H9 (cell line): ENCODE results near the gene DAAM2. TPM values are rescaled to one million over a fixed set of nuclear protein-coding genes. Genes with fewer than 3 reads are reported as not detected.

Experiments used
- DNase-seq: peaks from one replicate; pipeline ENCODE4 v3.0.0-alpha.2; 2017
- H2AFZ ChIP-seq: one replicate; pipeline ENCODE4 v1.6.1; 2013; ENCODE audit warnings: mild to moderate bottlenecking, low read length, control low read depth, moderate library complexity
- H2AK5ac ChIP-seq: 2 replicates; pipeline ENCODE4 v1.6.1; 2013; ENCODE audit warnings: low read length, control low read depth, mixed read lengths; ENCODE audit not compliant: insufficient read length
- H2BK120ac ChIP-seq: one replicate; pipeline ENCODE4 v1.6.1; 2013; ENCODE audit warnings: low read depth, mild to moderate bottlenecking, low read length, control low read depth, inconsistent platforms; ENCODE audit not compliant: poor library complexity, severe bottlenecking
- H2BK12ac ChIP-seq: 2 replicates; pipeline ENCODE4 v1.6.1; 2013; ENCODE audit warnings: low read length, control low read depth, mixed read lengths, low read depth; ENCODE audit not compliant: insufficient read length
- H2BK15ac ChIP-seq: 2 replicates; pipeline ENCODE4 v1.6.1; 2013; ENCODE audit warnings: low read depth, low read length, control low read depth
- H2BK20ac ChIP-seq: one replicate; pipeline ENCODE4 v1.6.1; 2013; ENCODE audit warnings: low read depth, mild to moderate bottlenecking, low read length, control low read depth, inconsistent platforms; ENCODE audit not compliant: poor library complexity, severe bottlenecking
- H2BK5ac ChIP-seq: 2 replicates; pipeline ENCODE4 v1.6.1; 2013; ENCODE audit warnings: low read length, control low read depth, mixed read lengths; ENCODE audit not compliant: insufficient read length
- H3K14ac ChIP-seq: 2 replicates; pipeline ENCODE4 v1.6.1; 2013; ENCODE audit warnings: low read length, control low read depth; ENCODE audit not compliant: insufficient read depth
- H3K18ac ChIP-seq: 2 replicates; pipeline ENCODE4 v1.6.1; 2013; ENCODE audit warnings: low read depth, mild to moderate bottlenecking, mixed read lengths, low read length, control low read depth; ENCODE audit not compliant: insufficient read length
- H3K23ac ChIP-seq: 2 replicates; pipeline ENCODE4 v1.6.1; 2013; ENCODE audit warnings: low read length, control low read depth, mixed read lengths, low read depth; ENCODE audit not compliant: insufficient read length
- H3K23me2 ChIP-seq: 2 replicates; pipeline ENCODE4 v1.6.1; 2013; ENCODE audit warnings: low read depth, mild to moderate bottlenecking, mixed read lengths, low read length, control low read depth; ENCODE audit not compliant: insufficient read length, poor library complexity, severe bottlenecking
- H3K27ac ChIP-seq: 2 replicates; pipeline ENCODE4 v1.5.1; 2013; ENCODE audit warnings: low read length, control low read depth, mixed read lengths, low read depth; ENCODE audit not compliant: insufficient read length
- H3K27me3 ChIP-seq: 2 replicates; pipeline ENCODE4 v1.6.1; 2013; ENCODE audit warnings: low read length, control low read depth, inconsistent platforms; ENCODE audit not compliant: insufficient read depth
- H3K4ac ChIP-seq: 2 replicates; pipeline ENCODE4 v1.6.1; 2013; ENCODE audit warnings: low read depth, mild to moderate bottlenecking, control low read depth, inconsistent platforms, low read length, moderate library complexity
- H3K4me1 ChIP-seq: 2 replicates; pipeline ENCODE4 v1.6.1; 2013; ENCODE audit warnings: low read length, control low read depth, inconsistent platforms; ENCODE audit not compliant: insufficient read depth
- H3K4me2 ChIP-seq: 2 replicates; pipeline ENCODE4 v1.6.1; 2013; ENCODE audit warnings: low read length, control low read depth, mixed read lengths; ENCODE audit not compliant: insufficient read length, insufficient read depth
- H3K56ac ChIP-seq: 2 replicates; pipeline ENCODE4 v1.6.1; 2013; ENCODE audit warnings: low read depth, mild to moderate bottlenecking, mixed read lengths, low read length, control low read depth; ENCODE audit not compliant: insufficient read length
- H3K79me1 ChIP-seq: 2 replicates; pipeline ENCODE4 v1.6.1; 2013; ENCODE audit warnings: low read depth, mild to moderate bottlenecking, moderate library complexity, low read length, control low read depth, inconsistent platforms; ENCODE audit not compliant: insufficient read depth, poor library complexity, severe bottlenecking
- H3K79me2 ChIP-seq: 2 replicates; pipeline ENCODE4 v1.6.1; 2013; ENCODE audit warnings: low read length, control low read depth, inconsistent platforms; ENCODE audit not compliant: insufficient read depth
- H3K9ac ChIP-seq: 2 replicates; pipeline ENCODE4 v1.6.1; 2013; ENCODE audit warnings: low read length, control low read depth, mixed read lengths; ENCODE audit not compliant: insufficient read length; ENCODE audit errors: extremely low read depth
- H3K9me3 ChIP-seq: one replicate; pipeline ENCODE4 v1.6.1; 2013; ENCODE audit warnings: low read depth, low read length, inconsistent platforms; ENCODE audit not compliant: control insufficient read depth
- H3T11ph ChIP-seq: one replicate; pipeline ENCODE4 v1.6.1; 2013; ENCODE audit warnings: mild to moderate bottlenecking, low read length, control low read depth, inconsistent platforms
- H4K20me1 ChIP-seq: one replicate; pipeline ENCODE4 v1.6.1; 2013; ENCODE audit not compliant: control insufficient read depth, insufficient read length, insufficient read depth
- H4K5ac ChIP-seq: 2 replicates; pipeline ENCODE4 v1.6.1; 2013; ENCODE audit warnings: low read depth, mild to moderate bottlenecking, mixed read lengths, low read length, control low read depth; ENCODE audit not compliant: insufficient read length
- H4K8ac ChIP-seq: replicated peaks from 2 replicates; pipeline ENCODE4 v1.6.1; 2013; ENCODE audit warnings: low read length, control low read depth, mixed read lengths, low read depth; ENCODE audit not compliant: insufficient read length
- H4K91ac ChIP-seq: 2 replicates; pipeline ENCODE4 v1.6.1; 2013; ENCODE audit warnings: low read depth, mild to moderate bottlenecking, moderate library complexity, mixed read lengths, low read length, control low read depth; ENCODE audit not compliant: insufficient read length
- H3K27ac Mint-ChIP-seq, 3 experiments: 2 replicates in 2 of 3; 3 replicates in 1 of 3; pipeline ENCODE4 v1.8.0; 2020 to 2021; ENCODE audit warnings: mixed read lengths in 3 of 3, mild to moderate bottlenecking in 1 of 3, moderate library complexity in 1 of 3
- H3K27me3 Mint-ChIP-seq: 2 replicates; pipeline ENCODE4 v1.8.0; 2021; ENCODE audit warnings: low read depth, mild to moderate bottlenecking, moderate library complexity, mixed read lengths
- H3K36me3 Mint-ChIP-seq, 3 experiments: 2 replicates in 2 of 3; 3 replicates in 1 of 3; pipeline ENCODE4 v1.8.0; 2020 to 2021; ENCODE audit warnings: low read depth in 3 of 3, mixed read lengths in 3 of 3; ENCODE audit not compliant: insufficient read depth in 1 of 3
- H3K4me1 Mint-ChIP-seq, 2 experiments: 2 replicates each; pipeline ENCODE4 v1.8.0; 2020; ENCODE audit warnings: mixed read lengths in 2 of 2
- H3K4me3 Mint-ChIP-seq, 2 experiments: 2 replicates in 1 of 2; 3 replicates in 1 of 2; pipeline ENCODE4 v1.8.0; 2020 to 2021; ENCODE audit warnings: mild to moderate bottlenecking in 2 of 2, mixed read lengths in 2 of 2, moderate library complexity in 1 of 2
- H3K9me3 Mint-ChIP-seq, 2 experiments: 2 replicates in 1 of 2; 3 replicates in 1 of 2; pipeline ENCODE4 v1.8.0; 2020; ENCODE audit warnings: mild to moderate bottlenecking in 2 of 2, mixed read lengths in 2 of 2, moderate library complexity in 1 of 2
- CTCF ChIP-seq: fragments of 200-600 bp; sonication (generic); conservative IDR thresholded peaks from 3 replicates; pipeline ENCODE4 v1.8.0; 2021; ENCODE audit warnings: antibody characterized with exemption, mild to moderate bottlenecking
- WGBS: extraction: QIAGEN DNeasy Blood & Tissue Kit; methylation state at CpG from one replicate; pipeline ENCODE4 v1.1.7; 2013; ENCODE audit warnings: missing lambda C conversion rate, low lambda C conversion rate, mixed read lengths; ENCODE audit not compliant: insufficient read length; ENCODE audit errors: extremely low coverage; 5-methylcytosine and 5-hydroxymethylcytosine counted together
- total RNA-seq: library from RNA; stranded (reverse); gene quantifications from 2 replicates; pipeline ENCODE4 v1.2.1, GENCODE V29; 2021

Gene DAAM2
- total RNA-seq, 1 experiment from 2014 or later = 1.1 TPM

DNA sequence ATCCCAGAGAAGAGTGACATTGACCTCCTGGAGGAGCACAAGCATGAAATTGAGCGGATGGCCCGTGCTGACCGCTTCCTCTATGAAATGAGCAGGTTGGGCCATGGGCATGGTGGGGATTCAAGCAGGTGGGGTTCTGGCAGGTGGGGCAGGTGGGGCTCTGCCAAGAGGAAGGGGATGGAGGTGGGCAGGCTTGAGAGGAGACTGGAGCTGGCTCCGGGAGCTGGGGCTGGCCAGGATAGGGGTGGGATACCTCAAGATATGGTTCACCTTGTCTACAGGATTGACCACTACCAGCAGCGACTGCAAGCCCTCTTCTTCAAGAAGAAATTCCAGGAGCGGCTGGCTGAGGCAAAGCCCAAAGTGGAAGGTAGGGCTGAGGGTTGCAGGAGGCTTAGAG lies 99.2 kb downstream of the DAAM2 start:
- H3K27ac Mint-ChIP-seq = peak overlapping the region in 1 of 3 experiments; percentile 71; a peak in 1 of 7 replicates

More for the DNA sequence above, 99.2 kb downstream of the DAAM2 start:
- Histone ChIP-seq H3K79me2 (no peaks in the 10 kb centered on the region), H3K79me1 (no peaks in the 10 kb centered on the region), H3K27me3 (no peaks in the 10 kb centered on the region), H2BK5ac (no peak overlapping the region), H2BK15ac (no peak overlapping the region), H4K8ac (no peak overlapping the region), H3K4ac (no peak overlapping the region), H2BK120ac (no peak overlapping the region), H3K23me2 (no peaks in the 10 kb centered on the region), H4K20me1 (no peaks in the 10 kb centered on the region), H3K4me1 (no peaks in the 10 kb centered on the region), H4K91ac (no peak overlapping the region), H3T11ph (no peak overlapping the region), H2BK12ac (no peak overlapping the region), H3K27ac (no peak overlapping the region), H4K5ac (no peak overlapping the region), H2BK20ac (no peak overlapping the region), H3K9ac (no peak overlapping the region), H2AFZ (no peak overlapping the region), H3K14ac (no peak overlapping the region), H3K56ac (no peak overlapping the region), H3K9me3 (no peaks in the 10 kb centered on the region), H2AK5ac (no peak overlapping the region), H3K18ac (no peak overlapping the region), H3K4me2 (no peak overlapping the region), H3K23ac (no peak overlapping the region)
- H3K9me3 Mint-ChIP-seq = no peaks in the 10 kb centered on the region
- no peak for DNase-seq
- no peak overlapping the region for H3K4me3 Mint-ChIP-seq
- H3K27me3 Mint-ChIP-seq = peaks cover 2% of the 10 kb centered on the region
- no peaks in the 10 kb centered on the region for H3K36me3 Mint-ChIP-seq
- peaks cover 4 to 5% of the 10 kb centered on the region in 2 experiments; a peak in 2 of 4 replicates for H3K4me1 Mint-ChIP-seq
- no CpG with 5 or more reads among the region's 6 CpGs for WGBS
- no peak for TF ChIP-seq CTCF
